ENCODE data around the gene CILP2.

The CILP2 gene

GRCh38 chr19:19504754-19505668 is 33.1 kb upstream of the CILP2 start:
- DNase-seq (no peak), ATAC-seq (no peak)

- DNase-seq (no peak), ATAC-seq (no peak)
These were observed 32.3 kb upstream of the CILP2 start for GRCh38 chr19:19505669-19506326.

- ATAC-seq (no peak), DNase-seq (no peak)
These were observed 31.5 kb upstream of the CILP2 start for GRCh38 chr19:19506592-19506991.

GRCh38 chr19:19507354-19507753 is 30.7 kb upstream of the CILP2 start:
- DNase-seq (no peak), ATAC-seq (no peak)

- DNase-seq = no peak
- ATAC-seq = no peak
These were observed 29.8 kb upstream of the CILP2 start for GRCh38 chr19:19508217-19508616.

- ATAC-seq (no peak), DNase-seq (no peak)
These were observed 27.6 kb upstream of the CILP2 start for GRCh38 chr19:19510432-19510831.

GRCh38 chr19:19513682-19514081 is 24.4 kb upstream of the CILP2 start:
- ATAC-seq (no peak), DNase-seq (no peak)

GRCh38 chr19:19514215-19514657 is 23.8 kb upstream of the CILP2 start:
- DNase-seq (peak; percentile 23), ATAC-seq (no peak)

- ATAC-seq = no peak
These were observed 23.0 kb upstream of the CILP2 start, which contains the start of gene TSSK6 for GRCh38 chr19:19514881-19515641. TSSK6 (minus strand) TSS chr19:19515548; CDS start chr19:19515427, 121 bp downstream.

GRCh38 chr19:19515642-19516519 is 22.2 kb upstream of the CILP2 start, which contains the start of gene NDUFA13:
NDUFA13 (plus strand) TSS chr19:19516225; CDS start chr19:19516239, 14 bp downstream.
- peak; percentile 91 for ATAC-seq
- peak; percentile 94 for DNase-seq

More at GRCh38 chr19:19514881-19515641, 23.0 kb upstream of the CILP2 start, which contains the start of gene TSSK6:
- no peak for DNase-seq

- ATAC-seq (no peak), DNase-seq (no peak)
These were observed 20.8 kb upstream of the CILP2 start for GRCh38 chr19:19517235-19517619.

- DNase-seq (no peak), ATAC-seq (no peak)
These were observed 17.1 kb upstream of the CILP2 start for GRCh38 chr19:19520989-19521388.

GRCh38 chr19:19523177-19523576 is 14.9 kb upstream of the CILP2 start:
- DNase-seq (no peak), ATAC-seq (no peak)

GRCh38 chr19:19524053-19524452 is 14.0 kb upstream of the CILP2 start:
- no peak for ATAC-seq
- DNase-seq = no peak

GRCh38 chr19:19525611-19526380 is 12.3 kb upstream of the CILP2 start:
- no peak for ATAC-seq
- DNase-seq = no peak

GRCh38 chr19:19526581-19527370 is 11.3 kb upstream of the CILP2 start:
- DNase-seq (no peak), ATAC-seq (no peak)

- no peak for DNase-seq
- ATAC-seq = no peak
These were observed 10.8 kb upstream of the CILP2 start for GRCh38 chr19:19527371-19527656.

- no peak for ATAC-seq
- DNase-seq = no peak
These were observed 10.1 kb upstream of the CILP2 start for GRCh38 chr19:19527674-19528625.

Data from stimulated activated naive CD8-positive, alpha-beta T cell treated with anti-CD3 and anti-CD28 coated beads, Interleukin-15, Interleukin-2, amounts not matched to agents 100 U/mL and 50 U/mL, for 24 hours (primary cell).